Left renal cortex interstitium (tissue), 4 donors: ENCODE measurements around the gene RIC8A. TPM values are rescaled to one million over a fixed set of nuclear protein-coding genes. Genes with fewer than 3 reads are reported as not detected.

ENCODE experiments used
- DNase-seq, 4 donors: peaks; one replicate each; pipeline ENCODE4 v3.0.0-alpha.2; 2013; ENCODE audit warnings: low read depth in 4 of 4, low spot score in 2 of 4, missing footprints in 1 of 4
- polyA plus RNA-seq, 4 donors: library from polyadenylated mRNA; unstranded; fragments of 120-200 nt; gene quantifications; one replicate each; pipeline ENCODE4 v1.2.1, GENCODE V29; 2013; ENCODE audit not compliant: insufficient read length in 4 of 4

Gene RIC8A
- polyA plus RNA-seq, 4 donors, result 75.7 to 94.6 (median 91.7) TPM

DNA sequence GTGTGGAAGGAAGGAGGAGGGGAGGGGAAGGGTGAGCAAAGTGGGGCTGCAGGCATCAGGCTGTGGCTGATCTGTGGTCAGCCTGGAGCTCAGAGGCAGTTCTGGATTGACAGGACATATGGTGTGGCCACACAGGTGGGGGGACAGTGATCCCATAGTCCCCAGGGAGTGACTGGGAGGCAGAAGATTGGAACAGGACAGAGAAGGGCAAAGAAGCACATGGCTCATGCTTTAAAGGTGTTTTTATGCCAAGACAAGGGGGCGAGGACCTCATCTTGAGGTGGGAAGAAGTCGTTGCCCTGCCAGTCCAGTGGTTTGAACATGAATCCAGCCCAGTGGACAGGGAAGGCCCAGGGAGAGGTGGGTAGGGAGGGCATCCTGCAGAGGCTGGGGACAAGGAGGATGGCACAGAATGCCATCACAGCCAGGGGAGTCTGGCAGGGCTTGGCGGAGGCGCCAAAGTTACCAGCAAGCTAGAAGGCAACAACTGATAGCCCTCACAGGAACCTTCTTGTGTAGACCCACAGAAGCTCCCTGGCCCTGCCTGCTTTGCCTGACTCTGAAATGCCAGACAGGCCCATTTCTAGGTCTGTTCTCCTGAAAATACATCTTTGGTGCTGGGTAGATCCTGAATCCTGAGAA, 3.4 kb upstream of the RIC8A start:
- DNase-seq, result no peak

DNA sequence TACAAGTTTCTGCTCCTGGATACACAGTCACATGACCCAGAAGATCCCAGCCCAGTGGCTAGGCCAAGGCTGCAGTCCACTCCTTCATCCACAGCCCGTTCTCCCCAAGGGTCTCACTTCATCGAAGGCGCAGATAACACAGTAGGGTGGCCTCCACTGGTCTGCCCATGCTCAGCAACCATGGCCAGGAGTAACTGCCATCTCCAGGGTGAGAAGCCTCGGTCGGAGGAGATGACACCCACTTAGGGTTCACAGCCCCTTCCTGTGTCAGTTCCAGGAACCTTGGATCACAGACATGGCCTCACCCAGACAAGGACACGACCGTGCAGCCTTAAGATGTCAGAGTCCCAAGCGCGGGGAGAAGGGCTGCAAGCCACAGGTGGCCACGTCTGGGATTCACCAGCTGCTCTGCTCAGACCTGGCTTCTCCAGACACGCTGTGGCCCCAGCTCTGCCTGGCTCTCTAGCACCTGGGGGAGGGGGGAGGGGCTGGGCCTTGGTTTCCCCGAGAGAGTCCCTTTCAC, 2.9 kb upstream of the RIC8A start:
- no peak for DNase-seq

DNA sequence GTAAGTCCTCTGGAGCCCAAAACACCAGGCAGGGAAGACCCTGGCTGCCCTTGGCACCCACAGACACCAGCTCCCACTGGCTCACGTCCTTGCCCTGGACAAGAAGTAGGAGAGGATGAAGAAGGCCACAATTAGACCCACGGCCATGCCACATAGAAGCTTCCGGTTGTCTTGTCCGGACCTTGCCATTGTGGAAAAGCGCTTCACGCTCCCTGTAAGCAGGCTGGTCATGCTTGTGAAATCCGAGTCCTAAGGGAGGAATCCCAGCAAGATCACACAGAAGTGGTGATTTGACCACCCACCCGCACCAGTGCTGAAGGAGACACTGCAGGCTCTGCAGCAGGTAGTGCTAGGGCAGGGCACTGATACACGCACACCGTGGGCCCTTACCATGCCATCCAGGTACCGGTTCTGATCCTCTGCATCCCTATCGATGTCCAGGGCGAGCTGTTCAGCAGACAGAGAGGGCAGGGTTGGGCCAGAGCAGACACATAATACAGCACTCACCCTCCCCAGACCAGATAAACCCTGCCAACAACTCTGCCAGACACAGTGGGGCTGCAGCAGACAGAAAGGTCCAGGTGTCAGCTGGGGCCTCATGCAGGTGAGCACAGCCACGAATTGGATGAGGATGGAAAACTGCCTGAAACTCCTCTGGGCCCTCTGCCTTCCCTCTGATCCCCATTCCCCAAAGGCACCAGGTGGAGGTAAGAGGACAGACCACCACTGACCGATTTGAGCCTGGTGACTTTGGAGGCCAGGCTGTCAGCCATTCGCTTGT, 2.1 kb upstream of the RIC8A start:
- DNase-seq, result no peak

DNA sequence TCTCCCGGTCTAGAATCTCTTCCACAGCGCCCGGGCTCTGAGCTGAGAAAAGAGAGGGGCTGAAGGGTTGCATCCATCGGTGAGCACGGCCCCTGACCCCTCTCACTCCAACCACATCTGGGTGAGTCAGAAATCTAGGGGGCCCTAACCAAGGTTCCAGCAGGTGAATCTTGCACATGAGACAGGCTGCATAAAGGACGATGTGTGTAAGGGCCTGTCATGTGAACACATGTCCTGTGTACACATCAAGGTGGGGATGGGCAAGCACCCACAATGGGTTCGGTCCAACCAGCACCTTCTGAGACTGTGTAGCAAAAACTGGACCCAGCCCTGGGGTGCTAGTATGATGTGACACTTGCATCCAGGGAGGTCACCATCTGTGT, 1.5 kb upstream of the RIC8A start:
- DNase-seq, result no peak

DNA sequence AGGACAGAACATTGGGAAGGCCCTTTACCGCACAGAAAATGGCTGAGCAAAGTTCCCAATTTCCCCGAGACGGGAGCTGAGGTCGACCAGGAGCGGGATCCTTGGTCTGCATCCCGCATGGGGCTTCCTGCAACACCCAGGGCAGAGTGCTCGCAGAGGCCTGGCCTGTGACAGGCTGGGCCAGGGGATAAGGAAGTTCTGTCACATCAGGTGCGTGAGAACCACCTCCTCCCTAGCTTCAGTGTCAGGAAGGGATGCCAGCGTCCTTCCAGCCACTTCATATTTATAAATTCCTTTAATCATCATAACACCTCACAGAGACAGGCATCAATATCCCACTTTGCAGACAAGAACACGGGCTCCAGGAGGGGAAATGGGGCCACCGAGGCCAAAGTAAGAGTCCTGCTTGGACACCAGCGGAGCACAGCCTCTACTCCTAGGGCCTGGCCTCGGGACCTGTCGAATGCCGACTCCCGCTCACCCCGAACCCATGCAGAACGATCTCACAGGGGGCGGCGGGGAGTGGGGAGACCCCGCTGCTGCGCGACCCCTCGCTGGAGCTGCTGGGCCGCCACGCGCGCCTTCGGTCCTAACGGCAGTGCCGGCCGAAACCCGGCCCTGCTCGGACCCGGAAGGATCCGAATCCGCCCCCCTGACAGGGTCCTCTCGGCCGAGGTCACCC, 841 bp upstream of the RIC8A start:
- DNase-seq, result no peak

DNA sequence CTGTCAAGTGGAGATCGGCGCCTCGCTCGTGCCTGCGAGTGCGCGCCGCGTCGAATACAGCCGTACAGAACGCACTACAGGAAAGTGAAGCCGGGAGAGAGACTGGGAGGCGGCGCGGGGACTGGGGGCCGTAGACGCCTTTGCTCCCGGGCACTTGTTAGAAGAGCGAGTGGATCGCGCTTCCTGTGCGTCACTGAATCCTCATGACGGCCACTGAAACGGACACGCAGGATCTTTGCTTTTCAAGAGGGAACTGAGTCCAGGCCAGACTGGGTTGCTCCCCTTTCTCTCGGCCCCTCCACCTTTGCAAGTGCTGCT, 314 bp downstream of the RIC8A start:
- peak in 1 of 4 donors; percentile 11 for DNase-seq

DNA sequence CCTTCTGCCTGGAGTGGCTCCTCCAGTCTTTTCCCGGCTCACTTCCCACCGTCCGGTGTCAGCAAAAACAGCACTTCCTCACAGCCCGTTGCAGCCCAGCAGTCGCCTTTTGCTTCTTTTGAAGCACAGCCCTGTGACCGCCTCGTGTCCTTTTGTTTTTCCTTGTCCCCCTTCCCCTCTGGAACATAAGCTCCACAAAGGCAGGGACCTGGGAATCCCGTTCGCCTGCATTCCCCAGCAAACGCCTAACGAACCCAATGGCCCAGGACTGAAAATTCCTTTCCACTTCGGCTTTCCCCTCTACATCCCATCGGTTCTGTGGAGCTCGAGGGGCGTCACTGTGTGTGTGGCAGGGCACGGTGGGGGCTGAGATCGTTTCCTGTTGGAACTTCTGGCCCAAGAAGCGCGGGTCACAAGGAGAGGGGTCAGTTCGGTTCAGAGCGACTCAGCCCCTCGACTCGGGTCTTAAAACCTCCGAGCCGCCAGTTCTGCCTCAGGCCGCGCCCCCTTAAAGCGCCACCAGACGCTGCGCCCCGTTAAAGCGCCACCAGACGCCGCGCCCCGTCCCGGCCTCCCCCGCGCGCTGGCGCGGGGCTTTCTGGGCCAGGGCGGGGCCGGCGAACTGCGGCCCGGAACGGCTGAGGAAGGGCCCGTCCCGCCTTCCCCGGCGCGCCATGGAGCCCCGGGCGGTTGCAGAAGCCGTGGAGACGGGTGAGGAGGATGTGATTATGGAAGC, 841 bp downstream of the RIC8A start:
- DNase-seq, result peak; percentile 47 to 76 (median 66)

DNA sequence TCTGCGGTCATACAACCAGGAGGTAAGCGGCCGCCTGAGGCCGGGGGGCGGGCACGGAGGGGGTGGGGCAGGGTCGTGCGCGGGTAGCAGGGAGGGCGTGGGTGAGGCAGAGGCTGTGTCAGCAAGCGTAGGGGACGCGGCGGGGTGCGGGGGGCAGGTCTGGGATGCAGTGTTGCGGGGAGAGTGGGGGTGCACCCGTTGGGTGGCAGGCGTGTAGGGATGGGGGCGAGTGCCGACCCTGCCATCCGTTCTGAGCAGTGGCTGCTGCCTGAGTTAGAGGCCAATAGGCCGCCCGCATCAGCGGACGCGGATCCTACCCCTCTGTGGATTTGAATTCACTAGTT, 1.4 kb downstream of the RIC8A start:
- no peak for DNase-seq

DNA sequence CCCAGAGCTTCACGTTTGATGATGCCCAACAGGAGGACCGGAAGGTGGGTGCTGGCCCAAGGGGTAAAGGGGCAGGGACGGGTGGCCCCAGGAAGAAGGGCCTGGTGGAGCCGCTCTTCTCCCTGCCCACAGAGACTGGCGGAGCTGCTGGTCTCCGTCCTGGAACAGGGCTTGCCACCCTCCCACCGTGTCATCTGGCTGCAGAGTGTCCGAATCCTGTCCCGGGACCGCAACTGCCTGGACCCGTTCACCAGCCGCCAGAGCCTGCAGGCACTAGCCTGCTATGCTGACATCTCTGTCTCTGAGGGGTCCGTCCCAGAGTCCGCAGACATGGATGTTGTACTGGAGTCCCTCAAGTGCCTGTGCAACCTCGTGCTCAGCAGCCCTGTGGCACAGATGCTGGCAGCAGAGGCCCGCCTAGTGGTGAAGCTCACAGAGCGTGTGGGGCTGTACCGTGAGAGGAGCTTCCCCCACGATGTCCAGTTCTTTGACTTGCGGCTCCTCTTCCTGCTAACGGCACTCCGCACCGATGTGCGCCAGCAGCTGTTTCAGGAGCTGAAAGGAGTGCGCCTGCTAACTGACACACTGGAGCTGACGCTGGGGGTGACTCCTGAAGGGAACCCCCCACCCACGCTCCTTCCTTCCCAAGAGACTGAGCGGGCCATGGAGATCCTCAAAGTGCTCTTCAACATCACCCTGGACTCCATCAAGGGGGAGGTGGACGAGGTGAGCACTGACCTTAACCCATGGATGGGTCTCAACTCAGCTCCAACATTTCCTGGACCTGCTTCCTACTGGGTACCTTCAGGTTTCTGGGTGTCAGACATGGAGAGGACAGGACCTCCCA, 2.0 kb downstream of the RIC8A start:
- DNase-seq, result no peak

DNA sequence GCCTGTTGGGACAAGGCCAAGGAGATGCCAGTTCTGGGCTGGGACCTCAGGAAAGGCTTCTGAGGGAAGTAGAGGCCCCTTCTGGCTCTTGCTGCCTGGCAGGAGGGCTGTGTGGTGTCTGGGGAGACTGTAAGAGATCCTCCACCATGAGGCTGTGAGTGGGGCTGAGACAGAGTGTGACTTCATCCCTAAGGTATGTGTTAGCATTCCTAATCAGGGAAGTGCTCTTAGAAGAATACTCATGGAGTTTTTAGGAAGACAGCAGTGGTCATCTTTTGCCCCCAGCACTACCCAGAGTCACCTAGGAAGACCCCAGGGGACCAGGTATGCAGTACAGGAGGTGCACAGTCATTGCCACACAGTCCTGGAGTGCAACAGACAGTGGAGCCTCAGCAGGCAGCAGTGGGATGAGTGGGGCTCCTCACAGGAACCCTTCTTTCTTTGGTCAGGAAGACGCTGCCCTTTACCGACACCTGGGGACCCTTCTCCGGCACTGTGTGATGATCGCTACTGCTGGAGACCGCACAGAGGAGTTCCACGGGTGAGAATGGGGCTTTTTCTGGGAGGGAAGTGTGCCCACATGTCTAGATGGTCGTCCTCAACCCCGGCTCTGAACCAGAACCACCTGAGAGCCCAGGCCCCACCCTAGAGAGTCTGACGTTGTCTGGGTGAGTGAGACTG, 2.8 kb downstream of the RIC8A start:
- DNase-seq, result no peak

DNA sequence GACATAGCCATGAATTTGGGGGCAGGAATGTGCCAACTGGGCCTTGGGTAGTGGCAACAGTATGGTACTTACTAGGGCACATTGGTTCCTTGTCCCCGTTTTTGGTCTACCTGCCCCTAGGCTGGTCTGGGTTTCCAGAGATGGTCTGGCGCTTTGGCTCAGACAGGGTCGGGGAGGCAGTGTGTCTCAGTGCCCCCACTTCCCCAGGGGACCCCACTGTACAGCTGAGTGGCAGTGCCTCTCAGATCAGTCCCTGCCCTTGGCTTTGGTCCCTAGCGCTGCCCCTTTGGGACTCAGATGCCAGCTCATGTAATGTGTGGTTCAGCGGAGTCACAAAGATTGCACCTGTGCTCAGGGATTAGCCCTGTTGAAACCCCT, 3.3 kb downstream of the RIC8A start:
- no peak for DNase-seq

DNA sequence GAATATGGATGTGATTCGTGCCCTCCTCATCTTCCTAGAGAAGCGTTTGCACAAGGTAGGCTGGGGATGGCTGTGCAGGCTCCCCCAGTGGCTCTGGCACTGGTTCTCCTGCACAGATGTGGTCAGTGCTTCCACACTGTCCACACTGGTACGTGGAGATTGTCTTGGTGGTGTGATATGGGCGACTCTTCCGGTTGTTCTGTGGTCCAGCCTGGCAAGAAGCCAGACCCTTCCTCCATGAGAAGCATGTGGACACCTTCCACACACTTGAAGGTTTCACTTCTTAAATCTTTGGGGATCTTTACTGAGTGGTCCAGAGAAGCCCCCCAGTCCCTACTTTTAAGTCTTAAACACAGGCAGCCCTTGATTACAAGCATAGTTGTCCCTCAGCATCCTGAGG, 3.8 kb downstream of the RIC8A start:
- DNase-seq, result no peak

DNA sequence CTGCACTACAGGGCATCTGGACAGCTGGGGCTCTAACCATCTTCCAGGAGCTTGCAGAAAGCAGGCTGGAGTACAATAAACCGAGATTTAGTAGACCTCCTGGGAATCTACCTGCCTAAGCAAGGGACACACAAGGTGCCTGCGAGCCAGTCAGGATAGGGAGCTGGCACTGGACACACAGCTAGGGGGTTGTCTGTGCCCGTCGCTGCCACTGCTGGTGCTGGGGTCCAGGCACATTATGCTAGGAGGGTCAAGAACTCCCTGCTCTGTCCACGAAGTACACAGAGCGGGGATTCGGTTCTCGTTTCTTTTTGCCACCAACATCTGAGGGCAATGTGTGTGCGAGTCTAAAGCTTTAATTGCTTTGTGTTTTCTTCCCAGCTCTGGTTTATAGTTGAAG, 4.2 kb downstream of the RIC8A start:
- no peak for DNase-seq

DNA sequence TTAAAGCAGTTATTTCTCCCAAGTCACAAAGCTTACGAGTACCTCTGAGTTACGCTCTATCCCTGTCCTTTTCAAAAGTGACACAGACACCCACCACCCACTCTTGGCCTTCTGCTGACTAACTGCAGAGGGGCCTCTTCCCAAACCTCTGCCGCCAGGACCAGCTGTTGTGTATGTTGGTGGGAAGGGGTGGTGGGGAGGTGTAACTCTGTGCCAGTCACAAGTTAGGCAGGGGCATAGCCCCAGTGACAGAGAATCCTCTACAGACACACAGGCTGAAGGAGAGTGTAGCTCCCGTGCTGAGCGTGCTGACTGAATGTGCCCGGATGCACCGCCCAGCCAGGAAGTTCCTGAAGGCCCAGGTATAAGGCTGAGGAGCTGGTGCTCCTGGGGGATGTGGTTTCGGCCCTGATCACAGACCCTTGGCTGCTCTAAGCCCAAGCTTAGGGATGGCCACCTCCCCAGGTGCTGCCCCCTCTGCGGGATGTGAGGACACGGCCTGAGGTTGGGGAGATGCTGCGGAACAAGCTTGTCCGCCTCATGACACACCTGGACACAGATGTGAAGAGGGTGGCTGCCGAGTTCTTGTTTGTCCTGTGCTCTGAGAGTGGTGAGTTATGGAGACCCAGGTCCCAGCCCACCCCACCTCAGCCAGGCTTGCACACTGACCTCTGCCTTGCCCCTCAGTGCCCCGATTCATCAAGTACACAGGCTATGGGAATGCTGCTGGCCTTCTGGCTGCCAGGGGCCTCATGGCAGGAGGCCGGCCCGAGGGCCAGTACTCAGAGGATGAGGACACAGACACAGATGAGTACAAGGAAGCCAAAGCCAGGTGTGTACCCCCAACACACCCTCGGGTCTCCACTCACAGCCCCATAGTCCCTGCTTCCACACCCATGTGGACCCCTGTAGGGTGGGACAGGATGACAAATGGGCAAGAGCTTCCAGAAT, 4.9 kb downstream of the RIC8A start:
- no peak for DNase-seq

DNA sequence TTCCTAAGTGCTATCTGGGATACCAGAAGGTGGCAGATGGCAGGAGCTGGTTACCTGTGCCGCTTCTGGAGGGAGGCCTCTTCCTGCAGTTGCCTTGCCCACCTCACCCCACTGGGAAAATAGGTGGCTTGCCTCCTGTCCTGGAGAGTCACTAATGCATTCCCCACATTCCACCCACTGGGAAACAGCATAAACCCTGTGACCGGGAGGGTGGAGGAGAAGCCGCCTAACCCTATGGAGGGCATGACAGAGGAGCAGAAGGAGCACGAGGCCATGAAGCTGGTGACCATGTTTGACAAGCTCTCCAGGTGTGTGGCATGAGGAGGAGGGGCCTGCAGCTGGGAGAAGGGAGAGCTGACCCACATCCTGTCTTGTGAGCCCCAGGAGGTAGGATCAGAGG, 5.6 kb downstream of the RIC8A start:
- no peak for DNase-seq

DNA sequence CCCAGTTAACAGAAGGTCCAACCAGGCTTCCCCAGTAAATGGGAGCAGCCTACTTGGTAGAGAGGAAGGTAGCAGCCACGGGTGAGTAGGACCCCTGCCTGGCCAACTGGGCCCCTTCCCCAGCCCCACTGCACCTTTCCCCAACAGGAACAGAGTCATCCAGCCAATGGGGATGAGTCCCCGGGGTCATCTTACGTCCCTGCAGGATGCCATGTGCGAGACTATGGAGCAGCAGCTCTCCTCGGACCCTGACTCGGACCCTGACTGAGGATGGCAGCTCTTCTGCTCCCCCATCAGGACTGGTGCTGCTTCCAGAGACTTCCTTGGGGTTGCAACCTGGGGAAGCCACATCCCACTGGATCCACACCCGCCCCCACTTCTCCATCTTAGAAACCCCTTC, 6.6 kb downstream of the RIC8A start:
- no peak for DNase-seq

DNA sequence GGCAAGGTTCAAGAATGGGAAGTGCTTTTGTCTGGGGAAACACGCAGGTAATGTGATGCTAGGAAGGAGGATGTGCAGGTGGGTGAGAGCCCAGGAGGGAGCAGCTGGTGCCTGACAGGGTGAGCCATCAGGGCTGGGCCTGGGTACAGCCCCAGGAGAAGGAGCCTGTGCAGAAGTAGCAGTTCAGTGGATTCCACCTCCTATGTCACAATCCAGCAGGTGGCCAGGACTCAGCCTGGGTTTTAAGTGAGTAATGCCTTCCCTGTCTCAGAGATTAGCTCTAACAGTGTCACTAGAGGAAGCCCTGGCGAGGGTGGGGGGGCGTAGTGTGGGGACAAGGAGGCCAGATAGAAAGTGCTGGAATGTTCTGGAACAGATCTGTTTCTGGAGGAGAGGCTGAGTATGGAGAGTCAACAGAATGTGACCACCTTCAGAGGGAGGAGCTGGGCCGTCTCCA, 8.1 kb downstream of the RIC8A start:
- no peak for DNase-seq

DNA sequence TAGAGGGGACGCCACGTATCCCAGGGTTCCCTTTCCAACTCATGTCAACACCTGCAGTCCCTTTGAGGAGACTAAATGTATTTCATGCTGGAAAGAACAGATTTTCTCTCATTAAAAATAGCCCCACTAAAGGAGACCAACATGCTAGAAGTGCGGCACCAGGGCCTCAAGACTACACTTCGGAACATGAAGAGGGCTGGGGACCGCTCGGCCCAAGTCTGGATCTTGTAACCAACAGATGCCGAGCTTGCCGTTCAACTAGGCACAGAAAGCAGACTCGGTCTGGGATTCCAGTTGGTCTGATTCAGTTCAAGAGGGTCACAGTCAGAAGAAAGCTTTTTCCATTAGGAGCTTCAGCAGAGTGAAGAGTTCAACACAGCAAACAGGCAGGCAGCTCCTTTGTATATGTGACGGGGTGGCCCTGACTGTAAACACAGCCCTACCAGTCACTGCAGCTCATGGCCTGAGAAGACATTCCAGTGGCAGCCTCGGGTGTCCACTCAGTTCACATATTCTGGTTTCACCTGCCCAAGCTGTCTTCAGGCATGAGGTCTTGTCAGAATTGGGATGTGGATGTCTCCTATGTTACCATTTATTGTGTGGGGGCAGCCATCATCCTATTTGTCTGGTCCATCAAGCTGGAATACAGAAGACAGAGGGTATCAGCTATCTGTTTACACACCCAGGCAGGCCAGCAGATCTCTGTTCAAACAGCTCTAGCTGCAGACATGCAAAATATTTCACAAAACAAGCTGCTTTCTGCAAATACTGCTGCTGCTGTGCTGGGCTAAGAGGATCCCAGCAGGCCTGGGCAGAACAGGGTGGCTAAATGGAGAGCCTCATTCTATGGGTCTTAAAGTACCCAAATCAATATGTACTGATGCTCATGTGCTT, 8.8 kb downstream of the RIC8A start:
- no peak for DNase-seq
